Left kidney (tissue), 1 donor: Measurements from ENCODE around the gene PSPH. TPM values are rescaled to one million over a fixed set of nuclear protein-coding genes. Genes with fewer than 3 reads are reported as not detected.

Experiments
- polyA plus RNA-seq: library from polyadenylated mRNA; unstranded; fragments of 120-200 nt; gene quantifications from one replicate; pipeline ENCODE4 v1.2.1, GENCODE V29; 2013; ENCODE audit not compliant: insufficient read length

Gene PSPH
- polyA plus RNA-seq, 1 donor, result 30.4 TPM

Other genes with a start within 250 kb of the PSPH start
- 0.67 TPM for gene SEPTIN14, start 188.7 kb downstream of the PSPH start, polyA plus RNA-seq
- 18.5 TPM for gene ZNF713, start 164.0 kb downstream of the PSPH start, polyA plus RNA-seq
- 19.1 TPM for gene MRPS17, start 99.6 kb downstream of the PSPH start, polyA plus RNA-seq
- gene NIPSNAP2, start 86.9 kb downstream of the PSPH start, polyA plus RNA-seq, result 124 TPM
- gene CCT6A, start 321 bp upstream of the PSPH start, polyA plus RNA-seq, result 316 TPM
- 153 TPM for gene SUMF2, start 12.8 kb upstream of the PSPH start, polyA plus RNA-seq
- gene PHKG1, start 41.5 kb upstream of the PSPH start, polyA plus RNA-seq, result 2.9 TPM
- gene CHCHD2, start 55.0 kb upstream of the PSPH start, polyA plus RNA-seq, result 208 TPM
- 2.0 TPM for gene NUPR2, start 65.0 kb upstream of the PSPH start, polyA plus RNA-seq